GM12892 (cell line): Measurements from ENCODE around the gene ETS2.

Experiments used
- DNase-seq: peaks from one replicate; pipeline ENCODE4 v3.0.0; 2011; ENCODE audit not compliant: insufficient read length
- FAIRE-seq: peaks from 2 replicates; lab custom pipeline; 2011; peaks lifted over from hg19 to GRCh38; lab: Jason Lieb, UNC
- POLR2A ChIP-seq: IDR thresholded peaks from 2 replicates; pipeline ENCODE4 v1.6.1; 2011; ENCODE audit warnings: low read depth, low read length, control low read depth
- POLR2AphosphoS5 ChIP-seq: IDR thresholded peaks from 2 replicates; pipeline ENCODE4 v1.6.1; 2011; ENCODE audit warnings: low read depth, low read length, control low read depth
- TAF1 ChIP-seq: IDR thresholded peaks from 2 replicates; pipeline ENCODE4 v1.6.1; 2011; ENCODE audit warnings: low read depth, mild to moderate bottlenecking, control low read depth, low read length, borderline replicate concordance

The ETS2 gene

GRCh38 chr21:38815060-38815405 lies 9.3 kb downstream of the ETS2 start:
- FAIRE-seq (no peak), DNase-seq (no peak)
- TF ChIP-seq POLR2A (no peak), TAF1 (no peak), POLR2AphosphoS5 (no peak)

- DNase-seq (no peak), FAIRE-seq (no peak)
- TF ChIP-seq TAF1 (no peak), POLR2AphosphoS5 (no peak), POLR2A (no peak)
These were observed 10.8 kb downstream of the ETS2 start for GRCh38 chr21:38816400-38816977.

- FAIRE-seq (no peak), DNase-seq (no peak)
- TF ChIP-seq POLR2AphosphoS5 (no peak), POLR2A (no peak), TAF1 (no peak)
These were observed 11.9 kb downstream of the ETS2 start for GRCh38 chr21:38817371-38818324.

- DNase-seq (no peak), FAIRE-seq (no peak)
- no peak for TF ChIP-seq POLR2A
- no peak for TF ChIP-seq POLR2AphosphoS5
- no peak for TF ChIP-seq TAF1
These were observed 12.6 kb downstream of the ETS2 start for GRCh38 chr21:38818325-38818723.

GRCh38 chr21:38819051-38819718 lies 13.5 kb downstream of the ETS2 start:
- FAIRE-seq, result no peak
- no peak for DNase-seq
- TF ChIP-seq POLR2A (no peak), TAF1 (no peak), POLR2AphosphoS5 (no peak)

- no peak for DNase-seq
These were observed 14.0 kb downstream of the ETS2 start for GRCh38 chr21:38819719-38820159.

GRCh38 chr21:38820471-38821239 lies 14.9 kb downstream of the ETS2 start:
- DNase-seq, result no peak
- no peak for FAIRE-seq
- no peak for TF ChIP-seq POLR2AphosphoS5
- no peak for TF ChIP-seq POLR2A
- TF ChIP-seq TAF1, result no peak

More at GRCh38 chr21:38819719-38820159, 14.0 kb downstream of the ETS2 start:
- TF ChIP-seq POLR2A (no peak), POLR2AphosphoS5 (no peak), TAF1 (no peak)
- FAIRE-seq, result no peak

GRCh38 chr21:38821248-38821647 lies 15.5 kb downstream of the ETS2 start:
- no peak for DNase-seq
- no peak for FAIRE-seq
- TF ChIP-seq POLR2AphosphoS5, result no peak
- TF ChIP-seq TAF1, result no peak
- no peak for TF ChIP-seq POLR2A

GRCh38 chr21:38821959-38822682 lies 16.4 kb downstream of the ETS2 start:
- DNase-seq (no peak), FAIRE-seq (no peak)
- TF ChIP-seq POLR2A, result no peak
- no peak for TF ChIP-seq POLR2AphosphoS5
- no peak for TF ChIP-seq TAF1

GRCh38 chr21:38822778-38823238 lies 17.1 kb downstream of the ETS2 start:
- FAIRE-seq, result no peak
- TF ChIP-seq POLR2AphosphoS5 (no peak), TAF1 (no peak), POLR2A (no peak)
- no peak for DNase-seq
